Measurements from ENCODE around the gene RAC2.

RAC2 gene

GRCh38 chr22:37211866-37212173 lies 32.2 kb downstream of the RAC2 start:
- DNase-seq, result no peak
- no peak overlapping the region for H2AK5ac ChIP-seq (ENCODE audit: low read length, severe bottlenecking)
- peaks cover 26 to 81% of the 10 kb centered on the region in 2 experiments for H3K27me3 ChIP-seq (ENCODE audit: control insufficient read depth in 1 of 2, insufficient read depth in 1 of 2, low read length in 2 of 2)
- no peak overlapping the region for H2BK5ac ChIP-seq (ENCODE audit: low read depth, low read length, poor library complexity, severe bottlenecking)
- peaks cover 12% of the 10 kb centered on the region for H3K4me1 ChIP-seq (ENCODE audit: control insufficient read depth, insufficient read depth, low read depth, low read length)
- H3K36me3 ChIP-seq (ENCODE audit: control insufficient read depth in 1 of 2, insufficient read depth in 2 of 2, low read depth in 1 of 2, low read length in 2 of 2), result no peaks in the 10 kb centered on the region
- no peak overlapping the region for H4K8ac ChIP-seq (ENCODE audit: low read length)
- no peak overlapping the region for H3K4ac ChIP-seq (ENCODE audit: low read depth in 1 of 2, low read length in 2 of 2)
- H3K4me2 ChIP-seq (ENCODE audit: low read length, poor library complexity, severe bottlenecking), result no peak overlapping the region
- H3K4me3 ChIP-seq (ENCODE audit: insufficient read depth in 1 of 2, low read depth in 1 of 2, low read length in 2 of 2), result no peak overlapping the region
- H2AFZ ChIP-seq (ENCODE audit: low read depth, low read length), result no peak overlapping the region
- H4K91ac ChIP-seq (ENCODE audit: low read length), result no peak overlapping the region
- no peak overlapping the region for H3K23ac ChIP-seq (ENCODE audit: low read length in 2 of 2)
- no peak overlapping the region for H3K27ac ChIP-seq (ENCODE audit: low read length, poor library complexity, severe bottlenecking)
- no peaks in the 10 kb centered on the region for H3K79me1 ChIP-seq (replicated peaks; ENCODE audit: low read length, poor library complexity, severe bottlenecking)
- WGBS, result 93% methylated on average over 4 of the region's 6 CpGs
- no peak overlapping the region for H2BK12ac ChIP-seq (ENCODE audit: low read length in 2 of 2)
- no peak overlapping the region for H3K14ac ChIP-seq (ENCODE audit: low read length in 2 of 2)
- no peaks in the 10 kb centered on the region for H3K9me3 ChIP-seq (ENCODE audit: control insufficient read depth, low read length)
- H2BK15ac ChIP-seq (ENCODE audit: low read depth, poor library complexity, severe bottlenecking), result no peak overlapping the region
- no peak overlapping the region for H3K18ac ChIP-seq (ENCODE audit: low read depth in 1 of 2, low read length in 2 of 2)
- H2BK120ac ChIP-seq (ENCODE audit: low read depth, low read length), result no peak overlapping the region
- H3K9ac ChIP-seq (ENCODE audit: low read length), result no peak overlapping the region

GRCh38 chr22:37211075-37211865 lies 32.8 kb downstream of the RAC2 start:
- Histone ChIP-seq H3K18ac (ENCODE audit: low read depth in 1 of 2, low read length in 2 of 2) (no peak overlapping the region), H4K8ac (ENCODE audit: low read length) (no peak overlapping the region), H3K27me3 (ENCODE audit: control insufficient read depth in 1 of 2, insufficient read depth in 1 of 2, low read length in 2 of 2) (peaks cover 26 to 77% of the 10 kb centered on the region in 2 experiments), H2BK5ac (ENCODE audit: low read depth, low read length, poor library complexity, severe bottlenecking) (no peak overlapping the region), H2BK15ac (ENCODE audit: low read depth, poor library complexity, severe bottlenecking) (no peak overlapping the region), H3K9ac (ENCODE audit: low read length) (no peak overlapping the region), H3K4me2 (ENCODE audit: low read length, poor library complexity, severe bottlenecking) (no peak overlapping the region), H4K91ac (ENCODE audit: low read length) (no peak overlapping the region), H3K23ac (ENCODE audit: low read length in 2 of 2) (no peak overlapping the region), H3K9me3 (ENCODE audit: control insufficient read depth, low read length) (no peaks in the 10 kb centered on the region), H3K4ac (ENCODE audit: low read depth in 1 of 2, low read length in 2 of 2) (no peak overlapping the region), H2BK120ac (ENCODE audit: low read depth, low read length) (no peak overlapping the region), H3K4me3 (ENCODE audit: insufficient read depth in 1 of 2, low read depth in 1 of 2, low read length in 2 of 2) (no peak overlapping the region), H2BK12ac (ENCODE audit: low read length in 2 of 2) (no peak overlapping the region), H3K79me1 (replicated peaks; ENCODE audit: low read length, poor library complexity, severe bottlenecking) (no peaks in the 10 kb centered on the region), H3K36me3 (ENCODE audit: control insufficient read depth in 1 of 2, insufficient read depth in 2 of 2, low read depth in 1 of 2, low read length in 2 of 2) (no peaks in the 10 kb centered on the region), H2AFZ (ENCODE audit: low read depth, low read length) (no peak overlapping the region), H3K4me1 (ENCODE audit: control insufficient read depth, insufficient read depth, low read depth, low read length) (peaks cover 12% of the 10 kb centered on the region), H3K14ac (ENCODE audit: low read length in 2 of 2) (no peak overlapping the region), H3K27ac (ENCODE audit: low read length, poor library complexity, severe bottlenecking) (no peak overlapping the region), H2AK5ac (ENCODE audit: low read length, severe bottlenecking) (no peak overlapping the region)
- 90% methylated on average over 24 of the region's 24 CpGs for WGBS
- DNase-seq, result no peak

GRCh38 chr22:37210041-37210803 lies 33.8 kb downstream of the RAC2 start:
- no peak overlapping the region for H3K27ac ChIP-seq (ENCODE audit: low read length, poor library complexity, severe bottlenecking)
- H2BK120ac ChIP-seq (ENCODE audit: low read depth, low read length), result no peak overlapping the region
- H2BK12ac ChIP-seq (ENCODE audit: low read length in 2 of 2), result no peak overlapping the region
- H4K91ac ChIP-seq (ENCODE audit: low read length), result no peak overlapping the region
- H2BK15ac ChIP-seq (ENCODE audit: low read depth, poor library complexity, severe bottlenecking), result no peak overlapping the region
- H2AK5ac ChIP-seq (ENCODE audit: low read length, severe bottlenecking), result no peak overlapping the region
- no peak overlapping the region for H3K4ac ChIP-seq (ENCODE audit: low read depth in 1 of 2, low read length in 2 of 2)
- H3K27me3 ChIP-seq (ENCODE audit: control insufficient read depth in 1 of 2, insufficient read depth in 1 of 2, low read length in 2 of 2), result peaks cover 26 to 73% of the 10 kb centered on the region in 2 experiments
- no peak for DNase-seq
- no peak overlapping the region for H3K4me2 ChIP-seq (ENCODE audit: low read length, poor library complexity, severe bottlenecking)
- no peak overlapping the region for H2BK5ac ChIP-seq (ENCODE audit: low read depth, low read length, poor library complexity, severe bottlenecking)
- H3K23ac ChIP-seq (ENCODE audit: low read length in 2 of 2), result no peak overlapping the region
- H3K36me3 ChIP-seq (ENCODE audit: control insufficient read depth in 1 of 2, insufficient read depth in 2 of 2, low read depth in 1 of 2, low read length in 2 of 2), result no peaks in the 10 kb centered on the region
- no peak overlapping the region for H4K8ac ChIP-seq (ENCODE audit: low read length)
- H3K4me3 ChIP-seq (ENCODE audit: insufficient read depth in 1 of 2, low read depth in 1 of 2, low read length in 2 of 2), result no peak overlapping the region
- H3K9ac ChIP-seq (ENCODE audit: low read length), result no peak overlapping the region
- H3K4me1 ChIP-seq (ENCODE audit: control insufficient read depth, insufficient read depth, low read depth, low read length), result peaks cover 12% of the 10 kb centered on the region
- no peak overlapping the region for H2AFZ ChIP-seq (ENCODE audit: low read depth, low read length)
- H3K79me1 ChIP-seq (replicated peaks; ENCODE audit: low read length, poor library complexity, severe bottlenecking), result no peaks in the 10 kb centered on the region
- no peak overlapping the region for H3K14ac ChIP-seq (ENCODE audit: low read length in 2 of 2)
- WGBS, result 71% methylated on average over 15 of the region's 15 CpGs
- H3K18ac ChIP-seq (ENCODE audit: low read depth in 1 of 2, low read length in 2 of 2), result no peak overlapping the region
- H3K9me3 ChIP-seq (ENCODE audit: control insufficient read depth, low read length), result no peaks in the 10 kb centered on the region

- no peak overlapping the region for H2AK5ac ChIP-seq (ENCODE audit: low read length, severe bottlenecking)
- H3K79me1 ChIP-seq (replicated peaks; ENCODE audit: low read length, poor library complexity, severe bottlenecking), result no peaks in the 10 kb centered on the region
- H4K91ac ChIP-seq (ENCODE audit: low read length), result no peak overlapping the region
- no peak overlapping the region for H3K4me3 ChIP-seq (ENCODE audit: insufficient read depth in 1 of 2, low read depth in 1 of 2, low read length in 2 of 2)
- DNase-seq, result no peak
- no peak overlapping the region for H2AFZ ChIP-seq (ENCODE audit: low read depth, low read length)
- no peaks in the 10 kb centered on the region for H3K9me3 ChIP-seq (ENCODE audit: control insufficient read depth, low read length)
- no peaks in the 10 kb centered on the region for H3K36me3 ChIP-seq (ENCODE audit: control insufficient read depth in 1 of 2, insufficient read depth in 2 of 2, low read depth in 1 of 2, low read length in 2 of 2)
- peaks cover 12% of the 10 kb centered on the region for H3K4me1 ChIP-seq (ENCODE audit: control insufficient read depth, insufficient read depth, low read depth, low read length)
- H2BK5ac ChIP-seq (ENCODE audit: low read depth, low read length, poor library complexity, severe bottlenecking), result no peak overlapping the region
- no peak overlapping the region for H3K27ac ChIP-seq (ENCODE audit: low read length, poor library complexity, severe bottlenecking)
- no peak overlapping the region for H3K23ac ChIP-seq (ENCODE audit: low read length in 2 of 2)
- no peak overlapping the region for H2BK120ac ChIP-seq (ENCODE audit: low read depth, low read length)
- no peak overlapping the region for H3K9ac ChIP-seq (ENCODE audit: low read length)
- H3K27me3 ChIP-seq (ENCODE audit: control insufficient read depth in 1 of 2, insufficient read depth in 1 of 2, low read length in 2 of 2), result peaks cover 26 to 69% of the 10 kb centered on the region in 2 experiments
- no peak overlapping the region for H3K18ac ChIP-seq (ENCODE audit: low read depth in 1 of 2, low read length in 2 of 2)
- H3K14ac ChIP-seq (ENCODE audit: low read length in 2 of 2), result peak overlapping the region in 1 of 2 experiments; percentile 39
- 71% methylated on average over 8 of the region's 9 CpGs for WGBS
- no peak overlapping the region for H3K4me2 ChIP-seq (ENCODE audit: low read length, poor library complexity, severe bottlenecking)
- no peak overlapping the region for H3K4ac ChIP-seq (ENCODE audit: low read depth in 1 of 2, low read length in 2 of 2)
- no peak overlapping the region for H4K8ac ChIP-seq (ENCODE audit: low read length)
- H2BK12ac ChIP-seq (ENCODE audit: low read length in 2 of 2), result no peak overlapping the region
- H2BK15ac ChIP-seq (ENCODE audit: low read depth, poor library complexity, severe bottlenecking), result no peak overlapping the region
Measured at GRCh38 chr22:37209140-37209845, 34.8 kb downstream of the RAC2 start.
